ENCODE data around the gene SEMA3A. TPM values are rescaled to one million over a fixed set of nuclear protein-coding genes. Genes with fewer than 3 reads are reported as not detected.
"Not testable (repeated sequence)": the region's sequence is repeated elsewhere in the genome, so short reads cannot be mapped to it uniquely, and the experiment has no call there.

Gene SEMA3A
- total RNA-seq, 2 experiments from 2014 or later = 1.2 to 1.7 TPM

- H3K4me3 Mint-ChIP-seq = no peak overlapping the region
- TF ChIP-seq, protein P1, sequence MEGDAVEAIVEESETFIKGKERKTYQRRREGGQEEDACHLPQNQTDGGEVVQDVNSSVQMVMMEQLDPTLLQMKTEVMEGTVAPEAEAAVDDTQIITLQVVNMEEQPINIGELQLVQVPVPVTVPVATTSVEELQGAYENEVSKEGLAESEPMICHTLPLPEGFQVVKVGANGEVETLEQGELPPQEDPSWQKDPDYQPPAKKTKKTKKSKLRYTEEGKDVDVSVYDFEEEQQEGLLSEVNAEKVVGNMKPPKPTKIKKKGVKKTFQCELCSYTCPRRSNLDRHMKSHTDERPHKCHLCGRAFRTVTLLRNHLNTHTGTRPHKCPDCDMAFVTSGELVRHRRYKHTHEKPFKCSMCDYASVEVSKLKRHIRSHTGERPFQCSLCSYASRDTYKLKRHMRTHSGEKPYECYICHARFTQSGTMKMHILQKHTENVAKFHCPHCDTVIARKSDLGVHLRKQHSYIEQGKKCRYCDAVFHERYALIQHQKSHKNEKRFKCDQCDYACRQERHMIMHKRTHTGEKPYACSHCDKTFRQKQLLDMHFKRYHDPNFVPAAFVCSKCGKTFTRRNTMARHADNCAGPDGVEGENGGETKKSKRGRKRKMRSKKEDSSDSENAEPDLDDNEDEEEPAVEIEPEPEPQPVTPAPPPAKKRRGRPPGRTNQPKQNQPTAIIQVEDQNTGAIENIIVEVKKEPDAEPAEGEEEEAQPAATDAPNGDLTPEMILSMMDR (IDR thresholded peaks at IDR 0.05) = no peak
- ChIA-PET CTCF (no interaction called here), POLR2A (no interaction called here)
- no peaks in the 10 kb centered on the region for H3K27me3 Mint-ChIP-seq
- H3K9me3 Mint-ChIP-seq = no peaks in the 10 kb centered on the region
- ATAC-seq (no peak), DNase-seq (no peak)
- no peaks in the 10 kb centered on the region for H3K36me3 Mint-ChIP-seq (ENCODE audit: low read depth)
- H3K27ac Mint-ChIP-seq = no peak overlapping the region
- intact Hi-C loops (cut with micrococcal nuclease) = no loop called here
- peaks cover 2% of the 10 kb centered on the region for H3K4me1 Mint-ChIP-seq (ENCODE audit: low read depth)
These were observed 124.5 kb downstream of the SEMA3A start for GRCh38 chr7:84069999-84070500.

GRCh38 chr7:84069033-84069432, 125.6 kb downstream of the SEMA3A start:
- Mint-ChIP-seq H3K27ac (no peak overlapping the region), H3K4me3 (no peak overlapping the region), H3K27me3 (no peaks in the 10 kb centered on the region), H3K4me1 (ENCODE audit: low read depth) (peaks cover 2% of the 10 kb centered on the region), H3K36me3 (ENCODE audit: low read depth) (no peaks in the 10 kb centered on the region), H3K9me3 (no peaks in the 10 kb centered on the region)
- TF ChIP-seq, protein P1 (IDR thresholded peaks at IDR 0.05) = no peak
- intact Hi-C loops (cut with micrococcal nuclease) = no loop called here
- ATAC-seq = no peak
- ChIA-PET CTCF (no interaction called here), POLR2A (no interaction called here)
- no peak for DNase-seq

DNA sequence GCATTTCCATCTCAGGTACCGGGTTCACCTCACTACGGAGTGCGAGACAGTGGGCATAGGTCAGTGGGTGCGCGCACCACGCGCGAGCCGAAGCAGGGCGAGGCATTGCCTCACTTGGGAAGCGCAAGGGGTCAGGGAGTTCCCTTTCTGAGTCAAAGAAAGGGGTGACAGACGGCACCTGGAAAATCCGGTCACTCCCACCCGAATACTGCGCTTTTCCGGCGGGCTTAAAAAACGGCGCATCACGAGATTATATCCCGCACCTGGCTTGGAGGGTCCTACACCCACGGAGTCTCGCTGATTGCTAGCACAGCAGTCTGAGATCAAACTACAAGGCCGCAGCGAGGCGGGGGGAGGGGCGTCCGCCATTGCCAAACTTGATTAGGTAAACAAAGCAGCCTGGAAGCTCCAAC, 132.1 kb downstream of the SEMA3A start:
- H3K27me3 Mint-ChIP-seq; H3K4me1 Mint-ChIP-seq (ENCODE audit: low read depth); H3K36me3 Mint-ChIP-seq (ENCODE audit: low read depth); H3K9me3 Mint-ChIP-seq; DNase-seq; CTCF ChIA-PET; ATAC-seq; H3K4me3 Mint-ChIP-seq; intact Hi-C loops (cut with micrococcal nuclease); H3K27ac Mint-ChIP-seq; POLR2A ChIA-PET: not testable (repeated sequence)

- no peak overlapping the region for H3K27ac Mint-ChIP-seq
These were observed 133.8 kb downstream of the SEMA3A start for GRCh38 chr7:84060760-84061261.

GRCh38 chr7:84060000-84060399, 134.6 kb downstream of the SEMA3A start:
- CTCF ChIA-PET = no interaction called here
- TF ChIP-seq, protein P1 (IDR thresholded peaks at IDR 0.05) = no peak
- H3K9me3 Mint-ChIP-seq = no peaks in the 10 kb centered on the region
- DNase-seq = no peak
- intact Hi-C loops (cut with micrococcal nuclease) = no loop called here
- H3K4me3 Mint-ChIP-seq = no peak overlapping the region
- H3K27ac Mint-ChIP-seq = no peak overlapping the region
- H3K36me3 Mint-ChIP-seq (ENCODE audit: low read depth) = no peaks in the 10 kb centered on the region
- POLR2A ChIA-PET = no interaction called here
- no peaks in the 10 kb centered on the region for H3K27me3 Mint-ChIP-seq
- H3K4me1 Mint-ChIP-seq (ENCODE audit: low read depth) = peaks cover 2% of the 10 kb centered on the region
- ATAC-seq = no peak

More at GRCh38 chr7:84060760-84061261, 133.8 kb downstream of the SEMA3A start:
- ATAC-seq = no peak
- H3K36me3 Mint-ChIP-seq (ENCODE audit: low read depth) = no peaks in the 10 kb centered on the region
- TF ChIP-seq, protein P1 (IDR thresholded peaks at IDR 0.05) = no peak
- ChIA-PET CTCF (no interaction called here), POLR2A (no interaction called here)
- no peak for DNase-seq
- H3K4me1 Mint-ChIP-seq (ENCODE audit: low read depth) = peaks cover 2% of the 10 kb centered on the region
- H3K9me3 Mint-ChIP-seq = no peaks in the 10 kb centered on the region
- intact Hi-C loops (cut with micrococcal nuclease) = no loop called here
- H3K4me3 Mint-ChIP-seq = no peak overlapping the region
- H3K27me3 Mint-ChIP-seq = no peaks in the 10 kb centered on the region
